Mucosa of descending colon (tissue), 3 donors: Measurements from ENCODE around the gene MORC2. TPM values are rescaled to one million over a fixed set of nuclear protein-coding genes. Genes with fewer than 3 reads are reported as not detected.

Experiments
- ATAC-seq: fragments of 200-7000 bp; cut with Tn5 transposase; one replicate; pipeline ENCODE4 v1.9.1; 2020; ENCODE audit warnings: mild to moderate bottlenecking, moderate library complexity
- DNase-seq, 3 donors: peaks; one replicate each; pipeline ENCODE4 v3.0.0-alpha.2; 2020
- H3K36me3 ChIP-seq: fragments of 200-600 bp; one replicate; pipeline ENCODE4 v1.8.0; 2021; ENCODE audit warnings: low read depth, mild to moderate bottlenecking
- H3K4me1 ChIP-seq: fragments of 200-600 bp; one replicate; pipeline ENCODE4 v1.8.0; 2021; ENCODE audit warnings: low read depth, mild to moderate bottlenecking
- H3K4me3 ChIP-seq: fragments of 200-600 bp; one replicate; pipeline ENCODE4 v1.8.0; 2021; ENCODE audit warnings: mild to moderate bottlenecking
- H3K9me3 ChIP-seq: fragments of 200-600 bp; one replicate; pipeline ENCODE4 v1.8.0; 2021; ENCODE audit warnings: mild to moderate bottlenecking
- CTCF ChIP-seq: fragments of 200-600 bp; IDR thresholded peaks from one replicate; pipeline ENCODE4 v1.8.0; 2022; ENCODE audit warnings: antibody characterized with exemption, mild to moderate bottlenecking
- intact Hi-C, 2 donors: fragments of 100-400 bp; cut with DNase I in 1 of 2; cut with micrococcal nuclease in 1 of 2; formaldehyde crosslinking; loops; one replicate each; pipeline versions ENCODE4 v1.11.0 to v1.11.1; 2022; cut with DNase I, micrococcal nuclease
- total RNA-seq, 3 donors: library from RNA; stranded (reverse); fragmentation: NEBNext Ultra II Directional in 2 of 3; extraction: Animal tissue kit (Norgen Biotek cat#: 25700) in 2 of 3; gene quantifications; one replicate each; pipeline versions ENCODE4 v1.2.1 to v1.2.4, GENCODE V29; 2021 to 2023
- donor health status: DM: no; HTN: no; CAD: no; lungs with moderate emphysema.
- donor health status: DM: no; HTN: no; CAD: no.
- donor health status: DM: no; HTN: yes; CAD: no.

Gene MORC2
- total RNA-seq, 3 donors from 2014 or later, result 14.0 to 28.0 (median 20.0) TPM

- H3K36me3 ChIP-seq, result peaks cover 12% of the 10 kb centered on the region
- H3K4me1 ChIP-seq, result peaks cover 7% of the 10 kb centered on the region
- no peak for TF ChIP-seq CTCF
- peaks cover 18% of the 10 kb centered on the region for H3K9me3 ChIP-seq
- DNase-seq (peak; percentile 98 to 99 (median 99)), ATAC-seq (peak; percentile 98)
- peak within 1 kb of the TSS; percentile 86 for H3K4me3 ChIP-seq
- intact Hi-C loops, result no loop called here
Observed at GRCh38 chr22:30968924-30969531, 454 bp upstream of the MORC2 start, which contains the start of gene TUG1. Gene TUG1 (plus strand): TSS chr22:30969265.

GRCh38 chr22:30964858-30965257 lies 3.7 kb downstream of the MORC2 start:
- DNase-seq (no peak), ATAC-seq (no peak)
- Histone ChIP-seq H3K4me1 (no peaks in the 10 kb centered on the region), H3K4me3 (no peak overlapping the region), H3K9me3 (no peaks in the 10 kb centered on the region), H3K36me3 (no peaks in the 10 kb centered on the region)
- no peak for TF ChIP-seq CTCF
- intact Hi-C loops, result no loop called here

- TF ChIP-seq CTCF, result no peak
- intact Hi-C loops, result loop anchor here in 1 of 2 donors (10.0 kb wide), 1 partner anchor 190 kb away; the partner anchor contains the start of gene PLA2G3
- Histone ChIP-seq H3K4me1 (no peaks in the 10 kb centered on the region), H3K9me3 (no peaks in the 10 kb centered on the region), H3K36me3 (no peaks in the 10 kb centered on the region), H3K4me3 (no peak overlapping the region)
- DNase-seq (no peak), ATAC-seq (no peak)
Observed at GRCh38 chr22:30955153-30955552, 13.4 kb downstream of the MORC2 start.

GRCh38 chr22:30953206-30953605 lies 15.4 kb downstream of the MORC2 start:
- ATAC-seq, result no peak
- intact Hi-C loops, result loop anchor here in 1 of 2 donors (10.0 kb wide), 1 partner anchor 192 kb away; the partner anchor contains the start of gene PLA2G3
- TF ChIP-seq CTCF, result no peak
- H3K36me3 ChIP-seq, result no peaks in the 10 kb centered on the region
- DNase-seq, result no peak
- no peaks in the 10 kb centered on the region for H3K4me1 ChIP-seq
- H3K4me3 ChIP-seq, result no peak overlapping the region
- H3K9me3 ChIP-seq, result no peaks in the 10 kb centered on the region

GRCh38 chr22:30949934-30950660 lies 18.5 kb downstream of the MORC2 start:
- Histone ChIP-seq H3K4me1 (no peaks in the 10 kb centered on the region), H3K4me3 (no peak overlapping the region), H3K36me3 (no peaks in the 10 kb centered on the region), H3K9me3 (no peaks in the 10 kb centered on the region)
- no peak for TF ChIP-seq CTCF
- intact Hi-C loops, result loop anchor here (5.0 to 10.0 kb wide), 3 partner anchors 132 to 195 kb away; partner anchors contain the start of genes PLA2G3 (in 1 of the 2) and SMTN (in 1 of the 2)
- no peak for DNase-seq
- no peak for ATAC-seq
